GOT3 (cell line): ENCODE results near the gene SACM1L.
A peak's percentile ranks its signal among the peaks of the same experiment; 100 is the strongest.

Experiments used
- DNase-seq: peaks from one replicate; lab custom pipeline; 2025; ENCODE audit warnings: mixed read lengths; lab: John Stamatoyannopoulos, UW

SACM1L gene, protein sequence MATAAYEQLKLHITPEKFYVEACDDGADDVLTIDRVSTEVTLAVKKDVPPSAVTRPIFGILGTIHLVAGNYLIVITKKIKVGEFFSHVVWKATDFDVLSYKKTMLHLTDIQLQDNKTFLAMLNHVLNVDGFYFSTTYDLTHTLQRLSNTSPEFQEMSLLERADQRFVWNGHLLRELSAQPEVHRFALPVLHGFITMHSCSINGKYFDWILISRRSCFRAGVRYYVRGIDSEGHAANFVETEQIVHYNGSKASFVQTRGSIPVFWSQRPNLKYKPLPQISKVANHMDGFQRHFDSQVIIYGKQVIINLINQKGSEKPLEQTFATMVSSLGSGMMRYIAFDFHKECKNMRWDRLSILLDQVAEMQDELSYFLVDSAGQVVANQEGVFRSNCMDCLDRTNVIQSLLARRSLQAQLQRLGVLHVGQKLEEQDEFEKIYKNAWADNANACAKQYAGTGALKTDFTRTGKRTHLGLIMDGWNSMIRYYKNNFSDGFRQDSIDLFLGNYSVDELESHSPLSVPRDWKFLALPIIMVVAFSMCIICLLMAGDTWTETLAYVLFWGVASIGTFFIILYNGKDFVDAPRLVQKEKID

DNA sequence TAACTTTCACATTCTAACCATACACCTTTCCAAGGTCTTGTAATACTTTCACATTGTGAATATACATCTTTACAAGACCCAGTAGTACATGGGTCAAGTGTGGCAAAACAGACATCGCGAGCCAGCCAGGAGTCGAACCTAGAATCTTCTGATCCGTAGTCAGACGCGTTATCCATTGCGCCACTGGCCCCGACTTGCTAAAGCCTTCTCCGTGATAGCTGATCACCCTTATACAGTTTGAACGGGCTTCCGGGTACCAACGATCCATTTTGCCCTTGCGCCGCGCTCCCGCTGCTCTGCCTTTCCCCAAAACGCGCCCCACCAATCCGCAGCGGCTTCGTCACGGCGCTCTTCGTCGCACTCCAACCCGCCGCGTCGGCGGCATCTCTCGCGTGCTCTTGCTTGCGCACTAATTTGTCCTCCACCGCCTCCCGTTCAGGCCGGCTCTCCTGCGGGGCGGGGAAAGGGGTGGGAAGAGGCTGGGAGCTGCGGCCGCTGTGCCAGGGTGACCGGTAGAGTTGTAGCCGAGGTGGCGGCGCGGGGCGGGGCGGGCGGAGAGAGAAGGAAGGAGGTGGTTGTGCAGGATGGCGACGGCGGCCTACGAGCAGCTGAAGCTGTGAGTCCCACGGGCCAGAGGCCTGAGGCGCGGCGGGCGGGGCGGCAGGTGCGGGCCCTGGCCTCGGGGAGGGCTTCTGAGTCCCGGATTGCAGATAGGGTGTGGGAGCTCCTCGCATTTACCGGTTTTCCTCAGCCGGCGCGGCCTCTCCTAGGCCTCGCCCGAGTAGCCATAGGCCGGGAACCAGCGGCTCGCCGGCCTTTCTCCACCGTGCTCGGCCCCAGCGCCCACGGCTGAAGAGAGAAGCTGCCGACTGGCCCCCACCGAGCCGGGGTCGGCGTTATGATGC lies at the start of gene SACM1L:
SACM1L (plus strand) TSS at position 515 of the 905 bp plus-strand sequence; CDS start at position 585, 70 bp downstream.
- DNase-seq = peak; percentile 96

DNA sequence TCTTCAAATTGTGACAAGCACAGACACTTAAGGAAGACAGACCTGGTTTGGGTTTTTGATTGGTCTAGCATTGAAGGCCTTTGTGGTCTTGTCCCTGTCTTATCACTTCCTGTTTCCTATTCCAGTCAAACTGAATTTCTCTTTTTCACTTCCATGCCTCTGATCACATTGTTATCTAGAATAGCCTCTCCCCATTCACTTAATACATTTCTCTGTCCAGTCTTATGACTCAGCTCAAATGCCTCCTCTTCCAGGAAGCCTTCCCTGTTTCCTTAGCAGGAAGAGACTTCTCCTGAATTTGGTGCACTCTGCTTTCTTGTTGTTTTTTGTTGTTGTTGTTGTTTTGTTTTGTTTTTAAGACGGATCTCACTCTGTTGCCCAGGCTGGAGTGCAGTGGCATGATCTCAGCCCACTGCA lies 49.1 kb upstream of the SACM1L start:
- DNase-seq = no peak

DNA sequence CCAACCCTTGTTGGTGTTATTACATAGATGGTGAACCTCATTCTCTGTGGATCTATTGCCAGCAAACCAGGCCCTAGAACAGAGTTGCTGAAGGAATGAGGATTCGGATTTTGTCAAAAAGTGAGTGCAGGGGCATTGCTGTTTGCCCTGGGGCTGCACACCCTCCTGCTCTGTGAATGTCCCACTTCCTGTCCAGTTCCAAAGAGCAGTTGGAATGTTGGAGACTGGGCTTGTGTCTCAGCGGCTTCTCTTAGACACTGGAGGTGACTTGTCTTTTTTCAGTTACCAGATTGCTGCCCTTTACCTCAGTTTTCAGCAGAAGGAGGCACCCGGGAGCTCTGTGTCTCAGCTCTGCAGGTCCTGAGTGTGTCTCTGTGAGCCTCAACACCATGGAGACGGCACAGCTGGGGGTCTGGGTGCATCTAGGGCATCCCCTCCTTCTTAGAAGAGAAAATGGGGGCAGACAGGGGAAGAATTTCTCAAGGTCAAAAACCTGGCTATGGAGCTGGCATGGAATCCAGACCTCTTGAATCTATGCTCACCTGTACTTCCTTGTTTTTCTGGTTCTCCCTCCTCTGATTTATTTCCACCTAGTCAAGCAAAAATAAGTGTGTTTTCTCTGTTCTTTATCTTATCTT lies 48.4 kb upstream of the SACM1L start:
- DNase-seq = no peak

DNA sequence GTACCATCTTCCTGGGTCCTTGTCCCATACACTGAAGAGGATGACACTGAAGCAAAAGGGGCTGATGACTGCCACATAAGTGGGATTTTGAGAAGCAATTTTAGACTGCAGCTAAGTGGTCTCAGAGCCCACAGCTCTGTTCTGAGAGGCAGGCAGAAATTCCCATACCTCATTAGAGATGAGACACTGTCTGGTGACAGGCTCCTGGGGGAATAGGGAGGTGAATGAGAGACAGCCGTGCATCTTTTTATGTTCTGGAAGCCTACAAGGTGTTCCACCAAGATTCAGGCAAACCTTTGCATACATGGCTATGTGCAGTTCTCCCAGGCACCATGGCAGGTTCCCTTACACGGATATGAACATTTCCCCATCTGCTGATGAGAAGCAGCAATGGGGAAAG lies 47.4 kb upstream of the SACM1L start:
- DNase-seq = no peak

DNA sequence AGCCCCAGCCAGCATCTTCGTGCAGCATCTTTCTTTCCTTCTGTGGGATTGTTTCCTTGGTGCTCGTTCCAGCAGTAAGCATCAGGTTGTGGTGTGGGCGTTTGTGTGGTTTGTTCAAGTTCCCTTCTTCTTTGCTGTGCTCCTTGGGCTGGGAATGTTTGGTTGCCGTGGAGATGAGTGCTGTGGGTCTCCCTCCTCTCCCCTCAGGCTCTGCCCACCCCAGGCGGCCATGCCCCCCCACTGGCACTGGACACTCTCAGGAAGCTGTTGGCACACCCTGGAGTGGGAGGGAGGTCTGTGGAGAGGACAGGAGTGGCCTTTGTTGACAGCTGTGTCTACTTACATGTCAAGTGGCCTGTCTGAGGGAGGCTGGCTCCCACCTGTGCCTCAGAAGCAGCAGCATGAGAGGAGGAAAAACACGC lies 46.5 kb upstream of the SACM1L start:
- no peak for DNase-seq

DNA sequence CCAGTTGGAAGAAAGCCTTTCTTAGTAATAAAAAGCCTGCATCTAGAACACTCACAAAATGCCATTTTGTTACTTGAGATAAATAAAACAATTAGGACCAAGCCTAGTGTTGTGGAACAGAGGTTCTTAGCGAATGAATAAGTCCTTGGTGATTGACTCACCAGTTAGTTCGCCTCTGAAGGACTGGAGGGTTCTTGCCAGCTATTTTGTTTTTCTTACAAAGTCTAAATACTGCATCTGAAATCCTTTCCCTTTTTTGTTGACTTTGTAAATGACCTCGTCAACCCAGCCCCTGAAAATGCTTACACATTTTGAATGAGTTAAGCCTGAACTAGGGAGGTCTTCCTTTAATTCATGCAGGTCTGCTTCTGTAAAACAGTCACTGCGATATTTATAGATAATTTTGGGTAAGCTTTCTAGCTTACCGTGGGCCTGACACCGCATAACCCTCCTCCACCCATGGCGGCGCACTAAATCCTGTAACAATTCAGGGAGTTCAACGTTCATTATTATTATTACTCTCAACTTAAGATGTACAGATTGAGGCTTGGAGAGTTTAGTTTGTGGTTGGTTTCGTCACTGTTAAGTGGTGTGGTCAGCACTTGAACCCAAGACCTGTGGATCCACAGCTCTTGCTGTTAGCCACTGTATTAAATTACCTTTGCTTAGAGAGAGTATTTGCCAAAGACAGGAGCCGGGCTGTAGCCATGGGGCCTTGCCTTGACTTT lies 45.0 kb upstream of the SACM1L start:
- DNase-seq = no peak

DNA sequence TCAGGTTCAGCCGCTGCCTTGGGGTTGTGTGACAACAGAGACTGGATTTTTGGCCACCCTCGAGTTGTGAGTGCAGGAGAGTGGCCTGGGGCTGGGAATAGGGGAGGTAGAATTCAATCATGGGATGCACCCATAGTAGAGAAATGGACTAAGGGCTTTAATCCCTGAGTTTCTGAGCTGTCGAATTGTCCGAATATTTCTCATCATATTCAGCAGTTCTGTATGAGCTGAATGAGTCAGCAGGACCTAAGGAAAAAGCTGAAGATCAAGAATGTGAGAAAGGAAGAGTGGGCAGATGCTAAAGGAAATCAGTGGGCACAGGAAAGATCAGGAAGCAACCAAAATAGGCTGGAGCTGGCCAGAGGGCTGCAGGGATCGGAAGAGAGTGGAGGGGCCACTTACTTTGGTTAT lies 44.4 kb upstream of the SACM1L start:
- DNase-seq = no peak

DNA sequence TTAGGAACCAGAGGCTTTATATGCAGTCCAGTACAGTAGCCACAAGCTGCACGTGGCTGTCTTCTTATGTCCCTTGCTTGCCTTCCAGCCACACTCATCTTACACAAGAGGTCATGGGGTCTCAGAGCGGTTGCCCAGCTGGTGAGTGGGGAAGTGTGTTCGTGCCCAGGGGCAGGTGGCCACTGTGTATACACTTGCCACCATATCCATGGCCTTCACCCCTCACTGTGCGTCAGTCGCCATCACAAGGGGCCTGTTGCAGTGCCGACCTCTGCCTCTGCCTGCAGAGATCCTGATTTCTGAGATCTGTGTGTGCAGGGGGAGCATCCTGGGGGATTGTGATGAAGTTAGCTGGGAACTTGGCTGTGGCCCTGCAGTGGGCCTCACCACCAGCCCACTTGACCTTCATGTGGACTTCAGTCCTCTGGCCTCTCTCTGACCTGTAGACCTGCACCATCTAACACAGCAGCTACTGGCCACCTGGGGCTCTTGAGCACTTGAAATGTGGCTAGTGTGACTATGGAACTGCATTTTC lies 43.1 kb upstream of the SACM1L start:
- no peak for DNase-seq

DNA sequence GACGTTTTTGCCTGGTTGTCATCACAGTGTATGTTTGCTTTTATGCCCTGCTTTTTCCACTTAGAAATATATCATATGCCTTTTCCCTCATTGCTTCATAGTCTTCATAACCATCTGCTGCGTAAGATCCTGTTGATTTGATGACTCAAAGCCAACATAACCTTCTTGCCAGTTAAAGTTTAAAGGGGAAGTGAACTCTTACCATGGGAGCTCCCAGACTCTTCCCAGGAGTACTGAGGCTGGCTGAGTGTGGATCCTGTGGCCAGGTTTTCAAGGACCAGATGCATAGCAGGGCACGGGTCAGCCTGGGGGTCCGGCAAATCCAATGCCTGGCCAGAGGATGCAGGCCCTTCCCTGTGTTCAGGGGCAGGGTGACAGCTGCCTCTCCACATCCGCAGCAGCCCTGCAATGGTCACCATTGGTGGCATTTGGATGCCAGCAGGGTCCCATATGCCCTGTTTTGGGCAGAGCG lies 42.0 kb upstream of the SACM1L start:
- DNase-seq = no peak

DNA sequence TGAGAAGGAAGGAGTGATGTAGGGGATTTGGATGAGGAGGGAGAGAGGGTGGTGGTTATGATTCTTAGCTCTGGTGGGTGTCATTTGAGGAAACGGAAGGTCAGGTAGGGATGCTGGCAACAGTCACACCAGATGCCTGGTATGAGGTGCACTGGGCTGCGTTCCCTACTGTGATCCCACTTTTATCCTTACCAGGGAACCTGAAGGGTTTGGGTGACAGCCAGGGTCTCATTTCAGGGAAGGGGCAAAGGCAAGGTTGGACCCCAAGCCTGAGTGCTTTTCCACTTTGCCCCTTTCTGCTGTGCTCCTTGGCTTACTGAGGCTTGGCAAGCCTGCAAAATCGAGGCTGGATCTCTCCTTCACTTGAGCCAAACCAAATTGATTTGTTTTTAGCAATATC lies 36.0 kb upstream of the SACM1L start:
- DNase-seq = no peak

DNA sequence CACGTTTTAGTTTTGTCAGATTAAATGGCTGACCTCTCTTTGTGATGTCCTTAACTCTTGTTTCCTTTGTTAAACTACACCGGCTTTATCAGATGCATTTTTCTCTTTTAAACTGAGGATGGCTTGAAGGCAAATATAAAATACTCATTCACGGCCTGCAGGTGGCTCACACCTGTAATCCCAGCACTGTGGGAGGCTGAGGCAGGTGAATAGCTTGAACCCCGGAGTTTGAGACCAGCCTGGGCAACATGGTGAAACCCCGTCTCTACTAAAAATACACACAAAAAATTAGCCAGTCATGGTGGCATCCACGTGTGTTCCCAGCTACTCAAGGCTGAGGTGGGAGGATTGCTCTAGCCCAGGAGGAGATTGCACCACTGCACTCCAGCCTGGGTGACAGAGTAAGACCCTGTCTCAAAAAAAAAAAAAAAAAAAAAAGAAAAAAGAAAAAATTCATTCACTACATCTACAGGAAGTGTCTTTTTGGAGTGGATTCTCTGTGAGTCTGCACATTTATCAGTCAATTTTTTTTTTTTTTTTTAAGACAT lies 34.7 kb upstream of the SACM1L start:
- DNase-seq = no peak

DNA sequence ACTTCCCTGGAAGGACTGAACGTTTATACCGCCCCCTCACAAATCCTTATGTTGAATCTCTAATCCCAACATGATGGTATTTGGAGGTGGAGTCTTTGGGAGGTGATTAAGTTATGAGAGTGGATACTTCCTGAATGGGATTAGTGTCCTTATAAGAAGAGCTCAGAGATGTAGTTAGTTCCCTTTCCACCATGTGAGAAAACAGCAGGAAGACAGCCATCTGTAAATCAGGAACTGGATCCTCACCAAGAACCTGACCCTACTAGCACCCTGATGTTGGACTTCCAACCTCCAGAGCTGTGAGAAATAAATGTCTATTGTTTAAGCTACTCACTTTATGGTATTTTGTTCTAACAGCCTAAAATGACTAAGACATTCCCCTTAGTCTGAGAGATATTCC lies 33.3 kb upstream of the SACM1L start:
- no peak for DNase-seq

DNA sequence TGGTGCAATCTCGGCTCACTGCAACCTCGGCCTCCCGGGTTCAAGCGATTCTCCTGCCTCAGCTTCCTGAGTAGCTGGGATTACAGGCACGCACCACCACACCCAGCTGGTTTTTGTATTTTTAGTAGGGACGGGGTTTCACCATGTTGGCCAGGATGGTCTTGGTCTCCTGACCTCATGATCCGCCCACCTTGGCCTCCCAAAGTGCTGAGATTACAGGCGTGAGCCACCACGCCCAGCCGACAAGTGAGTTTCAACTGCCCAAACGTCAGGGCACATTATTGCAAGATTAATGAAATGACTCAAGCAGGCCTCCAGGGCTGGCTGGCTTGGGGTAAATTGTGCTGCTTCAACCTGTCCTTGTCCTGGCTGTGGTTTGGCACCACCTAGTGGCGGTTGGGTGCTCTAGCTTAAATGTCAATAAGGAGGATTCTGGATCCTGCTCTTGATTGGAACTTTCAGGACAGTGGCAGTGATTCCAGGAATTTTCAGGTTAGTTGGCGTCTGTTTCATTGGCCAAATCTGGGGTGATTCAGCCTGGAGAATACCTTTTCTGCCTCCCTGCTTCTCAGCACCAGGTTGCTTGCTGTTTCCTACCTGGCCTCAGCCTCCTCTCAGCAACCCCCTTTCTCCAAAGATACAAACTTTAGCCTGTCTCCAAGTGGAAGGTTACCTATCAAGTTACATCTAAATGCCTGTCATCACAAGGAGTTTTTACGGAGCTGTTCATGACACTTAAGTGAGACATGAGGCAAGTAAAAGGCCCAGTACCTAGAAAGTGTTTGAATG lies 32.4 kb upstream of the SACM1L start:
- DNase-seq = peak; percentile 45

DNA sequence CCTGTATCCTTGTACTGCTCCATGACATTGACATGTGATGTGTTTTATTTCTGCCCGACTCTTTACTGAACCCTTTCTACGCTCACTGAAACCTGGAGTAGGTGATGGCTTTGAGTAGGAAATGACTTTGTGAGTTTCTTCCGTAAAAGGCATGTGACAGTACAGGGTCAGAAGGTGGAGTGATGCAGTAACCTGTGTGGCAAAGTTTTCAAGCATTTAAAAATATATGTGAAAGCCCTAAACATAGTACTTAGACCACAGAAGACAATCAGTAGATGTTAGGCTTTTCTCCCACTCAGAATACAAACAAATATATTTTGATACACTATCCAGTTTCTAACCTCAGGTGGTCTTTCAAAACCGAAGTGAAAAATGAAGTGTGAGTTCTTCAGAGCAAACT lies 31.3 kb upstream of the SACM1L start:
- no peak for DNase-seq

DNA sequence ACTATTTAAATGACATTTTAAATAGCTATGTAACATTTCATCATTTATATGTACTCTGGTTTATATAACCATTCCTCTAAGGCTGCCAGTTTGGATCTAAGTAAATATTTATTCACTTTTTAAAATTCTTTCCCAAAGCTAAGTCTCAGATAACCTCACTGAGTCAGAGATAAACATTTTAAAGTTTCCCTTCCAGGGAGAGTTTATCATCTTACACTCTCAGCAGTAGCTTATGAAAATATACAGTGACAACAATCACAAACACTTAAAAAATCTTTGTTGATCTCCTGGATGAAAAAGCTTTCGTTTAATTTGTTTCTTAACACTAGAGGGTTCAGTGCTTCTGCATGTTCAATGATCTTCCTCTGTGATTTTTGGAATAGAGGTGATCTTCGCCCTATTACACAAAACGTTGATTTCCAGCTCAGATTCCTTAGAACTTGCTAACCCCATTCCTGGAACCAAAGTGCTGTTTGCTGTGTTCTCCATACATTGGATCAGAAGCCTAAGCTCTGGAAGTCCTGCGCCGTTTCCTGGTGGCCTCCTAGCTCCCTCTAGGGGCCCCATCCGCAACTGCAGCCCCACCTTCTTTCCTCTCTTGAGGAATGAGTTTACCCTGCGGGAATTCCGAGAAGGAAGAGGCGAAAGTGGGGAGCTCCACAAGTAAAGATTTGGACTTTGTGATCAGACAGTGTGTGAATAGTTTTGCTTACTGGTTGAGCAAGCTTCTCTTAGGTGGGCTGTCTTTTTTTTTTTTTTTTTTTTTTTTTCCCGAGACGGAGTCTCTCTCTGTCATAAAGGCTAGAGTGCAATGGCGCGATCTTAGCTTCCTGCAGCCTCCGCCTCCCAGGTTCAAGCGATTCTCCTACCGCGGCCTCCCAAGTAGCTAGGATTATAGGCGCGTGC lies 29.3 kb upstream of the SACM1L start:
- DNase-seq = no peak

DNA sequence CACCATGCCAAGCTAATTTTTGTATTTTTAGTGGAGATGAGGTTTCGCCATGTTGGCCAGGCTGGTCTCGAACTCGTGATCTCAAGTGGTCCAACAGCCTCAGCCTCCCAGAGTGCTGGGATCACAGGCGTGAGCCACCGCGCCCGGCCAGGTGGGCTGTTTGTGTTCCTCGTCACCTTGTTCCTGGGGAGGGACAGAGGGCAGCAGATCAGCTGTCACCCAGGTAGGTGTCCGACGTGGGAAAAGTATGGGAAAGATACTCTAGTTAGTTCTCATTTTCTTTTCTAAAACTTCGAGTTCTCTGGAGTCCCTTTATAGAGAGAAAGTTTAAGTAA lies 28.7 kb upstream of the SACM1L start:
- DNase-seq = no peak

DNA sequence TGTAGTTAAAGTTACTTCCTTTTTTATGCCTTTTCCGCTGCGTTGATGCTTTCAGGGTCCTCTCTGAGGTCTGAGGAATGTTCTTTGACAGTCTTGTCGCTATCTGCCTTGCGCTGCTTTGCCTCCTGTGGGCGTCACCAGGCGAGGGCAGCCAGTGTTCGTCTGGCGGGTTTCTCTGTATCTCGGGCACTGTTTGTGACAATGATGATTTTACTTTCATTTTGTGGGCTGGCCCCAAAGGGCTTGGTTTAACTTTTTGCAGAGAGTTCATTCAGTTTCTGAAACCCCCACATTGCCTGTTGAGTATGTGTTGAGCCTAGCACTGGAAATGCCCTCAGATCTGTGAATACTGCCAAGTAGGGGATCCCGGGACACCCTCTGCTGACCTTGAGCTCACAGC lies 24.6 kb upstream of the SACM1L start:
- no peak for DNase-seq

DNA sequence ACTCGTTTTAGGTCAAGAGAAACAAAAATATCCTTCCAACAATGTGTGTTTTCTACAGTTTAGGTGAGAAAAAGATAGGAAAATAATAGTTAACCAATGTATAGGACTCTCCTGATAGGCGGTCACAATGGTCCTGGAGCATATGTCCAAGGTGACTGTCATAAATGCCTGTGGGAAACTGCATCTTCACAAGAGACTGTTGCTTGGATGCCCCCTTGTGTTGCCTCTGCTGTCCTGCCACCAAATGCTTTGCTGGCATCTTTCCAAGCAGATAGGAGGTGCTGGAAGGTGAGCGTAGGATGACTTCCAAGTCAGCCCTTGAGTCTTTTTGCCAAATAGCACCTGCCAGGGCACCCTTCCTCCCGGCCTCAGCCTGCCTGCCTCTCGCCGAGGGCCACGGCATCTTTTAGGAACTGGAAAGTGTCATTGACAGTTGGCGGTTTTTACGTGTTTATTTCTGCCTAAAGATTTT lies 24.1 kb upstream of the SACM1L start:
- no peak for DNase-seq
